ENCODE results near the gene CNIH2.

The CNIH2 gene

GRCh38 chr11:66331542-66332370 lies 53.8 kb downstream of the CNIH2 start:
- DNase-seq (ENCODE audit: low read depth), result no peak

- DNase-seq (ENCODE audit: low read depth), result no peak
Measured at GRCh38 chr11:66332371-66333219, 54.6 kb downstream of the CNIH2 start.

GRCh38 chr11:66333220-66333877 lies 55.4 kb downstream of the CNIH2 start:
- DNase-seq (ENCODE audit: low read depth), result no peak
